Stimulated activated CD4-positive, alpha-beta T cell treated with anti-CD3 and anti-CD28 coated beads, TNF-alpha, amount 100 ng/mL, for 24 hours (primary cell): ENCODE data around the gene CHMP4A.
"Not testable (repeated sequence)": the region's sequence is repeated elsewhere in the genome, so short reads cannot be mapped to it uniquely, and the experiment has no call there.

ENCODE experiments used
- DNase-seq, 3 experiments: peaks; one replicate each; pipeline ENCODE4 v3.0.0-alpha.2; 2020; ENCODE audit warnings: low read depth in 3 of 3

The CHMP4A gene

GRCh38 chr14:24226473-24226872 lies 13.2 kb upstream of the CHMP4A start:
- no peak for DNase-seq

GRCh38 chr14:24224618-24225071 lies 11.4 kb upstream of the CHMP4A start:
- DNase-seq: no peak

- DNase-seq: not testable (repeated sequence)
Measured at GRCh38 chr14:24222987-24223386, 9.7 kb upstream of the CHMP4A start.

GRCh38 chr14:24219521-24219920 lies 6.2 kb upstream of the CHMP4A start:
- DNase-seq: no peak

- DNase-seq: no peak
Measured at GRCh38 chr14:24219080-24219479, 5.8 kb upstream of the CHMP4A start.

- not testable (repeated sequence) for DNase-seq
Measured at GRCh38 chr14:24216876-24217275, 3.6 kb upstream of the CHMP4A start.

- DNase-seq: no peak
Measured at GRCh38 chr14:24216345-24216699, 3.0 kb upstream of the CHMP4A start.

GRCh38 chr14:24215495-24216344 lies 2.4 kb upstream of the CHMP4A start, which contains the start of gene MDP1:
MDP1 (minus strand) TSS chr14:24216066; CDS start chr14:24215955, 111 bp downstream.
- DNase-seq: peak; percentile 67 to 81 (median 68)

- DNase-seq: no peak
Measured at GRCh38 chr14:24213866-24214662, 776 bp upstream of the CHMP4A start.

- DNase-seq: no peak
Measured at GRCh38 chr14:24211311-24211710, 2.0 kb downstream of the CHMP4A start.

- DNase-seq: no peak
Measured at GRCh38 chr14:24207625-24208024, 5.7 kb downstream of the CHMP4A start.

- no peak for DNase-seq
Measured at GRCh38 chr14:24207104-24207551, 6.2 kb downstream of the CHMP4A start.

- DNase-seq: no peak
Measured at GRCh38 chr14:24206260-24207103, 6.8 kb downstream of the CHMP4A start.

GRCh38 chr14:24204163-24205146 lies 8.8 kb downstream of the CHMP4A start:
- DNase-seq: no peak

- DNase-seq: not testable (repeated sequence)
Measured at GRCh38 chr14:24203249-24203886, 9.9 kb downstream of the CHMP4A start.

GRCh38 chr14:24202538-24202937 lies 10.8 kb downstream of the CHMP4A start:
- DNase-seq: not testable (repeated sequence)

- no peak for DNase-seq
Measured at GRCh38 chr14:24198814-24199524, 14.3 kb downstream of the CHMP4A start.

GRCh38 chr14:24197056-24197450 lies 16.2 kb downstream of the CHMP4A start:
- no peak for DNase-seq
